Fibroblast of lung (primary cell): Measurements from ENCODE around the gene MYLK3.

ENCODE experiments used
- CTCF ChIP-seq, 2 donors: IDR thresholded peaks in 1 of 2; conservative IDR thresholded peaks in 1 of 2; 1 replicate in 1 of 2; 2 replicates in 1 of 2; pipeline ENCODE4 v1.5.1; 2011 to 2012; ENCODE audit warnings: low read length in 2 of 2, control low read depth in 1 of 2, inconsistent platforms in 1 of 2, low read depth in 1 of 2, mild to moderate bottlenecking in 1 of 2
- EZH2 ChIP-seq: IDR thresholded peaks from 2 replicates; pipeline ENCODE4 v1.5.1; 2012; ENCODE audit warnings: low read length, control low read depth, mild to moderate bottlenecking; ENCODE audit errors: missing control alignments

DNA sequence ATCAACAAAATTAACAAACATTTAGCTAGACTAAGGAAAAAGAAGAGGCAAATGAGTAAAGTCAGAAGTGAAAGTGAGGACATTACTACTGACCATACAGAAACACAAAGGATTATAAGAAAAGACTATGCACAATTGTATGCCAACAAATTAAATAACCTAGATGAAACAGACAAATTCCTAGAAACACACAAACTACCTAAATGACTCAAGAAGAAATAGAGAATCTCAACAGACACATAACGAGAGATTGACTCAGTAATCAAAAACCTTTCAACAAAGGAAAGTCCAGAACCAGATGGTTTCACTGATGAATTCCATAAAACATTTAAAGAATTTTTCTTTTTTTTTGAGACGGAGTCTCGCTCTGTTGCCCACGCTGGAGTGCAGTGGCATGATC, 35.7 kb upstream of the MYLK3 start:
- TF ChIP-seq EZH2: no peak
- no peak for TF ChIP-seq CTCF (conservative IDR thresholded peaks at IDR 0.05 in 1 of 2, IDR thresholded peaks at IDR 0.05 in 1 of 2; ENCODE audit: low read depth in 1 of 2, low read length in 2 of 2)
